ENCODE measurements around the gene HSFX4.
"Not testable (repeated sequence)": the region's sequence is repeated elsewhere in the genome, so short reads cannot be mapped to it uniquely, and the experiment has no call there.

Gene HSFX4, protein sequence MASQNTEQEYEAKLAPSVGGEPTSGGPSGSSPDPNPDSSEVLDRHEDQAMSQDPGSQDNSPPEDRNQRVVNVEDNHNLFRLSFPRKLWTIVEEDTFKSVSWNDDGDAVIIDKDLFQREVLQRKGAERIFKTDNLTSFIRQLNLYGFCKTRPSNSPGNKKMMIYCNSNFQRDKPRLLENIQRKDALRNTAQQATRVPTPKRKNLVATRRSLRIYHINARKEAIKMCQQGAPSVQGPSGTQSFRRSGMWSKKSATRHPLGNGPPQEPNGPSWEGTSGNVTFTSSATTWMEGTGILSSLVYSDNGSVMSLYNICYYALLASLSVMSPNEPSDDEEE

DNA sequence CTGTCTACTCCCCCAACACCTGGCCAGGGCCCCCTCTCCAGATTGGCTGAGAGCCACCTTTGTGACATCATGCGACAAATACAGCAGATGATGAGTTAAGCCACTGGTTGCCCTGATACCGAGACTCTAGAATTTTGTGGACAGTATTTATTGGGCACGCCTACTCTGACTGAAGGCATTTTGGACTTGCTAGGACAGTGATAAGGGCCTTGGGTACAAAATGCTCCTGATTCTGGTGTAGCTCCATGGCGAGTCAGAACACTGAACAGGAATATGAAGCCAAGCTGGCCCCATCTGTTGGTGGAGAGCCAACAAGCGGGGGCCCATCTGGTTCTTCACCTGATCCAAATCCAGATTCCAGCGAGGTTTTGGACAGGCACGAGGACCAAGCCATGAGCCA, at the start of gene HSFX4:
HSFX4 (plus strand) TSS at position 174 of the 400 bp plus-strand sequence; CDS start at position 246, 72 bp downstream.
- not testable (repeated sequence) for DNase-seq

DNA sequence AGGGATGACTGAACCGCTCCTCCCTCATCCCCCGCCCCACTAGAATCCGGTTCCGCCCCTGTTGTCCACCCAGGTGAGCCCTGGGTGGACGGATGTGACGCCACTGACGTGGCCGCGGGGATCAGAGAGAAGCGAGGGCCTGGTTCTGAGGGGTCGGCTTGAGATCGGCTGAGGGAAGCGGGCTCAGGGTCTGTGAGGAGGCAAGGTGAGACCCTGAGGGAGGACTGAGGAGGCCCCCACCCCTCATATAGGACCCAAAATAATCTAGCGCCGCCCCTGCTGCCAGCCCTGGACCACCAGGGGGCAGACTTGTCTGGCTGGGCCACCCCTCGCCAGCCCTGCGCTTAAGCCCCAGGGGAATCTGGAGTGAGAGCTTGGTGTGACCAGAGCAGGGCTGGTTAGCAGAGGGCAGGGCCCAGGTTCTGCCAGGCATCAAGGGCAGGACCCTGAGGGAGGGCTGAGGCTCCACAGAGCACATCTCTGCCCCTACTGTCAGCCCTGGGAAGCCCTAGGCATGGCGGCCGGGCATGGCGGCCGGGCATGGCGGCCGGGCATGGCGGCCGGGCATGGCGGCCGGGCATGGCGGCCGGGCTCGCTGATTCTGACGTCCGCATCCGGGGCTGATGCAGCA, 48.2 kb upstream of the HSFX4 start, which contains the start of gene MAGEA8:
MAGEA8 (plus strand) TSS at position 103 of the 631 bp plus-strand sequence. CDS start 3,090 bp downstream, outside the sequence.
- no peak for DNase-seq

DNA sequence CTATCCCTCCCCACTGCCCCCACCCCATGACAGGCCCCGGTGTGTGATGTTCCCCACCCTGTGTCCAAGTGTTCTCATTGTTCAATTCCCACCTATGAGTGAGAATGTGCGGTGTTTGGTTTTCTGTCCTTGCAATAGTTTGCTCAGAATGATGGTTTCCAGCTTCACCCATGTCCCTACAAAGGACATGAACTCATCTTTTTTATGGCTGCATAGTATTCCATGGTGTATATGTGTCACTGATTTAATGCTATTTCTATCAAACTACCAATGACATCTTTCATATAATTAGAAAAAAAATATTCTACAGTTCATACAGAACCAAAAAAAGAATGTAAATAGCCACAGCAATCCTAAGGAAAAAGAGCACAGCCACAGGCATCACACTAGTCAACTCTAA, 38.5 kb upstream of the HSFX4 start:
- DNase-seq, result not testable (repeated sequence)

DNA sequence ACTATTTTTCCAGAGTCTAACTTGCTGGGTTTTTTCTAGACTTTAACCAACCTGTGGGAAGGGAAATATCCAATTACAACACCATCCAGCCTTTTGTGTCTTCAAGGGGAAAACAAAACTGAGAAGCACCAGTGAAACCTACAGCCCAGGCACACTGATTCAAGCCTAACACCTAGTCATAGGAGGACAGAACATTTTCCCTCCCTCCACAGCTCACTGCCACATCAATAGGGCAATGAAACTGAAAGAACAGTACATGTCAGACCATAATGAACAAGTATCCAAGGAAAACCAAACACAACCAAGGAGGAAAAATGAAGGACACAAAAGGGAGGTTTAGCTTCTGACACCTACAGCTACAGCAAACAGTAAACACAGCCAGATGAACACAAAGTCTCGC, 30.8 kb upstream of the HSFX4 start:
- DNase-seq, result no peak

DNA sequence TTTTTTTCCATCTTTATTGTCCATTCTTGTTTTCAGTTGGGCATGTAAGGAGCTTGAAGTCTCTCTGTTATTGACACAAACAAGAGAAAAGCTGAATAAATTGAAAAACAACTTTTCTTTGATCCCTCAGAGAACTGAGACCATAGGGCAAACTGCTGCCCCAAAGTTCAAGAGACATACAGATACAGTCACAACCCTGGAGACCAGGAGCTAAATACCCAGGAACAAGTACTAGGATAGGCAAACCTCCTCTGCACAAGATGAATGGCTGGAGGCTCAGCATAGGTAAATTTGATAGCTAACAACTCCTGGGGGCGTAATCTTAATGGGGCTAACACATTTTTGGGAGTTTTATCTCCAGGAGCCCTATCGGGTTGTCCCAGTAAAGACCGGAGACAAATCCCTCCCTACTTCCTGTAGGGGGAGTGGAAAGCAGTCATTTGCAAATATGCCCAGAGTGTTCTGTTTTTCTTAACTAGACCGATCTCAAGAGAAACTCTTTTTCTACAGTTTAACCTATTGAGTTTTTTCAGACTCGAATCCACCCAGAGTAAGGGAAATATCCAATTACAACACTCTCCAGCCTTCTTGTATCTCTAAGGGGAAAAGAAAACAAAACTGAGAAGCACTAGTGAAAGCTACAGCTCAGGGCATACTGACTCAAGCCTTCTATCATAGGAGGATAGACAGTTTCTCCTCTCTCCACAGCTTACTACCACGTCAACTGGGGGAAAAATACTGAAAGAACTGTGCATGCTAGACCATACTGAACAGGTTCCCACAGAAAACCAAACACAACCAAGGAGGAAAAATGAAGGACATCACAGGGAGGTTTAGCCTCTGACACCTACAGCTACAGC, 25.3 kb upstream of the HSFX4 start:
- DNase-seq, result no peak

DNA sequence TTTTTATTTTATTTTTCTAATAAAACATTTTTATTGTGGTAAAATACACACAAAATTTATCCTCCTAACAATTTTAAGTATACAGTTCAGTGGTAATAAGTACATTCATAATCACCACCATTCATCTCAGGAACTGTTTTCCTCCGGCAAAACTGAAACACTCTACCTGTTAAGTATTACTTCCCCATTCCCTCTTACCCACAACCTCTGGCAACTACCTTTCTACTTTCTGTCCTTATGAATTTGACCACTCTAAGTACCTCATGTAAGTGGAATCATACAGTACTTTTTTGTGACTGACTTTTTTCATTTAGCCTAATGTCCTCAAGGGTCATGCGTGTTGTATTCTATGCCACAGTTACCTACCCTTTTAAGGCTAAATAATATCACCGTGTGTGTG, 21.1 kb upstream of the HSFX4 start:
- no peak for DNase-seq

DNA sequence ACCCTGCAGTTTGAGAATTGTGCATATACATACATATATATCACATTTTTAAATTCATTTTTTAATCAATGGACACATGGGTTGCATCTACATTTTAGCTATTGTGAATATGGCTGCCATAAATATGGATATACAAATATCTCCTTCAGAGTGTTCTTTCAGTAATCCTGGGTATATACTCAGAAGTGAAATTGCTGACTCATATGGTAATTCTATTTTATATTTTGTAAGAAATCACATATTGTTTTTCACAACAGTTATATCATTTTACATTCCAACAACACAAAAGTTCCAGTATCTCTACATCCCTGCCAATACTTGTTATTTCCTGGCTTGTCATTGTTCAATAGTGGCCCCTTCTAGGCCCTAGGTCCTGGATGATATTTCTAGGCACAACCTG, 20.6 kb upstream of the HSFX4 start:
- DNase-seq, result no peak

DNA sequence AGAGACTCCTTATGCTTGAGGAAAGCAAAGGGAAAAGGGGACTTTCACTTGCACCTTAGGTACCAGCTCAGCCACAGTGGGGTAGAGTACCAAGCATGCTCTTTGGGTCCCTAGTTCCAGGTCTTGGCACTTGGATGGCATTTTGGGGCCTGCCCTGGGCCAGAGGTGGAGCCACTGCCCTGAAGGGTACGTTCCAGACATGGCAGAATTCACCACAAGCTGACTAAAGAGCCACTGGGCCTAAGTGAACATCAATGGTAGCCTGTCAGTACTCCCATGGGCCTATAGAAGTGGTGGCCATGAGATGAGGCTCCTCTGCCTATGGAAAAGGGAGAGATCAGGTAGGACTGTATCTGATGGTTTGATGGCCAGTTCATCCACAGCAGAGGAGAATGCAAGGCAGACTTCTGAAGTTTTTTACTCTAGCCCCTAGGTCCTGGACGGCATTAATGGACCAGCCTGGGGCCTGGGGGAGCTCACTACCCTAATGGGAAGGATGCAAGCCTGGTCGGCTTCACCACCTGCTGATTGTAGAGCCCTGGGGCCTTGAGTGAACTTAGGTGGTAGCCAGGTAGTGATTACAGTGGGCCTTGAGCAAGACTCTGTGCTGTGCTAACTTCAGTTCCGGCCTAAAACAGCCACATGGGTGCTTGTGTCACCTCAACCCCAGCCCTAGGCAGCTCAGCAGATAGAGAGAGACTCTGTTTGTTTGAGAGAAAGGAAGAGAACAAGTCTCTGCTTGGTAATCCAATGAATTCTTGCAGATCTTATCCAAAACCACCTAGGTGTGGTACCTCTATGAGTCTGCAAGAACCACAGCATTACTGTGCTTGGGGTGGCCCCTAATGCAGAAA, 19.8 kb upstream of the HSFX4 start:
- no peak for DNase-seq

DNA sequence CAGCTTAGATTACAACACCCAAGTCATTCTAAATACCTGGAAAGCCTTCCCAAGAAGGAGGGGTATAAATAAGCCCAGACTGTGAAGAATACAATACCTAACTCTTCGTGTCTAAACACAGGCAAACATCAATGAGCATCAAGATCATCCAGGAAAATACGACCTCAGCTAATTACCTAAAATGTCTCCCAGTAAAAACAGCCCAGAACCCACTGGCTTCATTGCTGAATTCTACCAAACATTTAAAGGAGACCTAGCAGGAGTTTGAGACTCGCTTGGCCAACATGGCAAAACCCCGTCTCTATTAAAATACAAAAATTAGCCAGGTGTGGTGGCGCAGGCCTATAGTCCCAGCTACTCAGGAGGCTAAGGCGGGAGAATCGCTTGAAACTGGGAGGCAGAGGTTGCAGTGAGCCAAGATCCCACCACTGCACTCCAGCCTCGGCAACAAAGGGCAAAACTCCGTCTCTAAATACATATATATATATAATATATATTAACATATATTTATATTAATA, 19.1 kb upstream of the HSFX4 start:
- no peak for DNase-seq

DNA sequence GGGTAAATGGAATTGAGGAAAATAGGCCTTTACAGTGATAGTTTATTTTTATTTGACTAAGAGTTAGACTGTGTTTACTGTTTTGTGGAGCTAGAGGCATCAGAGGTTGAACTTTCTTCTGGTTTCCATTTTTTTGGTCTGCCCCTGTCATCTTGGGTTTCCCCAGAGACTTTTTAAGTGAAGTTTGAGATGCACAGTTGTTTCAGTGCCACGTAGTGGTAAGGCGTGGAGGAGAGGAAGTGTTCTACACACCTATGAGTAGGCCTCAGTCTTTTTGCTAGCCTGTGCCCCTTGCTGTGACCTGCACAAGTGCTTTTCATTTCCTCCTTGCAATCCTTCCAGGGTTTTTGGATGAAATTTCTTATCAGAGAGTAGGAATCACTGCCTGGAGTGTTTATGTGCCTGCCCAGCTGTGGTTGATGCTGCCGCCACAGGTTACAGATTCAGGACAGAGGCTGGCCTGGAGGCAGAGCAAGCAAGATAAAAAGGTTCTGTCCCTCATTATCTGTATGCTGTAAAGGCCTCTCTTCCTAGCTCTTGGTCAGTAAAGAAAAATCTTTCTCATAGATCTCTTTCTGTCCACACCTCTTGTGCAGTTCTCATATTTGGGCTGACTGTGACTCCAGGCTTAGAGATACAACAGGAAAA, 12.5 kb upstream of the HSFX4 start:
- no peak for DNase-seq

DNA sequence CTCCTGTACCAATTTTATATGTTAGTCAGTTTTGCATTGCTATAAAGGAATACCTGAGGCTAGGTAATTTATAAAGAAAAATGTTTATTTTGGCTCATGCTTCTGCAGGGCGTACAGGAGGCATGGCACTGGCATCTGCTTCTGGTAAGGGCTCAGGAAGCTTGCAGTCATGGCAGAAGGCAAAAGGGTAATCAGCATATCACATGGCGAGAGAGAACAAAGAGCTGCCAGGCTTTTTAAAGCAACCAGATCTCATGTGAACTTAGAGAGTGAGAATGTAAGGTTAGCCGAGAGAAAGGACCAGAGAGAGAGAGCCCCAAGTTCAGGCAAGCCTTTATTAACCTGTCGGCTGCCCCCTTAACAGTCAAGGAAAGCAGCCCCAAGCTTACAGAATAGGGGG, 5.5 kb upstream of the HSFX4 start:
- DNase-seq, result not testable (repeated sequence)

DNA sequence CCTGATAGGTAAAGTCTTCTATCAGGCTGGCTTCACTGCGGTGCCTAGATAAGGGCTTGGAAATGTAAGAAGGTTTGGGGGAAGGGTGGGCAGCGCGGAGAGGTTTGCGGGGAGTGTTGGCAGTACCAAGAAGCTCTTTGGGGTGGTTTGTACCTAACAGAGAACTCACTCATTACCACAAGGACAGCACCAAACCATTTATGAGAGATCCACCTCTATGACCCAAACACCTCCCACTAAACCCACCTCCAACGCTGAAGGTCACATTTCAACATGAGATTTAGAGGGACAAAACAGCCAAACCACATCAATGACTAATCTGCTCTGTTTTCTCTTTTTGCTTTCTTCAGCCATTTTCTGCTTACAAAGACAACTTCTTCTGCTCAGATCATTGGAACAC, 4.9 kb upstream of the HSFX4 start:
- not testable (repeated sequence) for DNase-seq

DNA sequence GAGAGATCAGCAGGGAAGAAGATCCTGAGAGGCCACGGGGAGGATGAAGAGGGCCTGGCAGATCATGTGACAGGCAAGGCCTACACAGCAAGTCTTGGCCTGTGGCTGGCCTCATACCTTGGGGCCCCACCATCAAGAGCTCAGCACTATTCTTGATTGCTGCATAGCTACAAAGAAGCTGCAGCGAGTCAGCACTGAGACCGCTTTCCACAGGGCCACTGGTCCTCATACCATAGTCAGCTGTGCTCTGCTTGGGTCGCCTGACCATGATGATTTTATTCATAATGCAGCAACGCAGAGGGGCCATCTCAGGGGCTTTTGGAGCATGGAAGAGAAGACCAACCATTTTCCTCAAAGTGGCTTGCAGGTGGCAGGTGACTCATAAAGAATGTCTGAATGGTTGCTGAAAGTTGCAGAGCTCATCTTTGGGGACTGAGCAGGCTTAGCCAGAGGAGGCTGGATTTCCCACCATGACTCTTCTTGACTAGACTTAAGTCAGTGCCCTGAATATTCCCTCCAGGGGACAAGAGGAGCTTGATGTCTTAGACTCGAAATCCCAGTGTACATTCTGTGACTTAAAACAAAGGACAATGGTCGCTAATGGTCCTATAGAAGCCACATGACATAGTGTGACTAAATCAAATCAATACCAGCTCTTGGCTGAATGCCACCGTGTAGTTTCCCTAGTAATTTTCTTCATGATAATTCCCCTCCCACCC, 2.0 kb upstream of the HSFX4 start:
- DNase-seq, result not testable (repeated sequence)

DNA sequence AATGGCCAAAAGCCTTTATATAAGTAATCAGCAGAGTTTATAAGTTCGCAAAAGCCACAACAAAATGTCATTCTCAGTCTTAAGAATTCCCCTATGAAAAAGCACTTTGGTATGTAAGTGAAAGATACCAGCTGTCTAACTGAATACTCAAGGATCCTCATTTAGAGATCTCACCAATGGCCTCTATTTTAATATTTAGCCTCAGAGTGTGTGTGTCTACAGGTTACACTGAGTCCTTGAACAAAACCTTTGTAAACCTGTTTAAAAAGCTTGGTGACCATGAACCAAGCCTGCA, 1.5 kb upstream of the HSFX4 start:
- not testable (repeated sequence) for DNase-seq

DNA sequence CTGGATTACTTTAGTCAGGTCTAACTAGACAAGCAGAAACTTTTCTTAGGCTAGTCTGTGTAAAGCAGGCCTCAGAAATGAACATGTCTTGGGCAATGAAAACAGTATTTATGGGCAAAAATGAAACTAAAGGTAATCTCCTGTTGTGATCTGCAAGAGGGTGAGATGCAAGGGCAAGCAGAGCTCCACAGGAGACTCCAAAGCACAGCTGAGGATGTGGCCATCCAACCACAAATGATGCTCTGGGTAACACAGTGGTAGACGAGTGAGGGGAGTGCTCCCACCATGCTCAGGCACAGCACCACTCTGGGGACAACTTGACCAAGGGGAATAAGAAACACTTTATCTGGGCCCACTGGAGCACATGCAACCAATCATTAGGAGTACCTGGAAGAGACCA, 738 bp upstream of the HSFX4 start:
- DNase-seq, result not testable (repeated sequence)

DNA sequence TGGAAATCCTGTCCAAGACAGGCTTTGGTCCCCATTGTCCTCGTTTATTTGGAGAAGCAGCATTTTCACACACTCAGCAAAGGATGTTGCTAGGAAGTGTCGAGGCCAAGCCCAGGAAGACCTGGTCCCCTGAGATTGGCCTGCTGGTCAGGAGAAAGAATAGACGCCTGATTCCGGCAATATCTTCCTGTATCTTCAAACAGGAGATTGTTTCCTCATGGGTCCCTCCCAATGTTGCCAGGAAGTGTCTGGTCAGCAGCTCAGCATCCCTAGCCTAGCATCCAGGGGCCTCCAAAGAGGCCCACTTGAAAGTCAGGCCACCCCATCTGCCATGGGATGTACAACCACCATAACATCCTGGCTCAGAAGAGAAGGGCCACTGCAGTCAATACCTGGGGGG, 2.0 kb downstream of the HSFX4 start:
- DNase-seq, result not testable (repeated sequence)

DNA sequence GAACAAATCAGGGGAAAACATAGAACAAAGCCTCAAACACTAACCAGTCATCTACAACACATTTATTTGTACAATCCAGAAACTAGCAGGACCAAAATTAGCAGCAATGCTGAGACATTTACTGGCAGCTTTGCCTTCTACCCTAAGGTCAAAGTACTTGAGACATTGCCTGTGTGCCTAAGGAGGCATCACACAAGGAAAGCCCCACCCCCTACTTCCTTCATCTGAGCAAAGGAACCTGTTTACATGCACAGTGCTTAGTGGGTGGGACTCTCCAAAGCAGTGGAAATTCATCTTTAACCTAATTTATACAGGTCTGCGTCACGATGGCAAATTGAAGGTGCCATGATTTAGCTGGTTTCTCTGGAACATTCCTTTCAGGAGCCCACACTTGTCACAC, 2.8 kb downstream of the HSFX4 start:
- not testable (repeated sequence) for DNase-seq

DNA sequence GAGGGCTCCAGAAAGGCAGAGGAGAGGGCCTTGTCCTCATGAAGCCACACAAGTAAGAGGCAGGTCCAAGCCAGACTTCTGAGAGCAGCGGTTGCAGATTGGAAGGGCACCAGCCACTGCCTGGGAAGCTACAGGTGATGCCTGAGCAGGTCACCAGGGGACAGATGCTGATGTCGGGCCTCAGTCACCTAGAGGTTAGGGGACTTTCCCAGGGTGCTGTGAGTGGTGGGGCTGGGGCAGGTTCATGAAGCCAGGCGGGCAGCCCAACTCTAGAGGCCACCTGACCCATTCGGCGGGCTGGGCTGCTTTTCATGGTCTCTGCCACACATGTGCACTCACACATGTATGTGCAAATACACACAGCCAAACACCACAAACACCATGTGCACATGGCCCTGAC, 3.6 kb downstream of the HSFX4 start:
- DNase-seq, result not testable (repeated sequence)

DNA sequence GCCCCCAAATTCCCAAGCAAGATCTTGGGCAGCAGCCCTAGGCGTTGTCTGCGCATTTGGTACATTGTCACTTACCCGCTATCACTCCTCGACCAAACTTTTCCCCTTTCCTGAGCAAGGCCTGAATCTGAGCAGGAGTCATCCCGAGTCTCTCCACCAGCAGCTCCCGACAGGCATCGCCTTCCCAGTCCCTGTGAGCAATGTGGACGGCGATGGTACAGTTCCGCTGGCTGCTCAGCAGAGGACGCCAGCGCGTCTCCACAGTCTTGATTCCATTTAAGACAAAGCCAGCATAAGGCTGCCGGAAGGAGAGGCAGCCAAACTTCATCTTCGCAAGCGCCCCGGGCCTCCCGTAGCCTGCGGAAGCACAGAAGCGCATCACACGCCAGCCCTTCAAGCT, 4.2 kb downstream of the HSFX4 start:
- DNase-seq, result not testable (repeated sequence)

DNA sequence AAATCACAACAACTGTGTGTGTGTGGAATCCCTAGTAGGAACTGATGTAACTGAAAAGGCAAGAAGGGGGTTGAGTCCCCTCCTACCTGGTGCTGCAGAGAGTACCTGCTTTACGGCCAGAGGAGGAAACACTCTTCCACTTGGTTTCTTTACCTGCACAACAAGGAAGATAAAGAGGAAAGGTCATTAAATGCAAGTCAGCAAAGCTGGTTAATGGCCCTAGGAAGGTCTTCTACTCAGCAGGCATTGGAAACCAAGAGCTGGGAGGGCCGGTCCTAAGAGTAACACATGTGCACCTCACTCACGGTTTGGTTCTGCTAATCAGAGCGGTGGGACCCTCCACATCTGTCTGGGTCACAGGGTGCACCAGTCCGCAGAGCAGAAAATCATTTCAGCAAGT, 8.0 kb downstream of the HSFX4 start:
- DNase-seq, result not testable (repeated sequence)

DNA sequence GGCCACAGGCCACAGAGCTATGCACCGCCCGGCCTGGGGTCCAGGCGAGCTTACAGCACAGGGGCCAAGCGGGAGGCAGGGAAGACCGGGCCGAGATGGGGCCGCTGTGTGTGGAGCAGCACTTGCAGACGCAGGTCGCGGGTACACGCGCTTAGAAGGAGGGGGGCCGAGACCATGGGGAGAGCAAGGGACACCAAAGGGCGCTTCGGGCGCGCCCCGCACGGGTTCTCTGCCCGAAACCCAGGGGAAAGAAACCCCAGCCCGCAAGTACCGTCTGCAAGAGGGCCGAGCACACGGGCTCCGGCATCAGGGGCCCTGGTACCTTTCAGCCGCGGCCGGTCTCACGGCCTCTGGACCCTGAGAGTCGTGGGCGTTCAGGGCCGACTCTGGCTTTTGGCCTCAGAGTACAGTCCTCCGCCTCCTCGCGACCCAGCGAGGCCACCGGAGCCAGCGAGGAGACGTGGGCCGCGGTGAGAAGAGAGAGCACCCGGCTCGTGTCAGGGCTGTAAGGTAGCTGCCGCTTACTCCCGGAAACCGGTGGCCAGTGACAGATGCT, 8.6 kb downstream of the HSFX4 start:
- DNase-seq, result no peak
